ENCODE data around the gene LGALS7. TPM values are rescaled to one million over a fixed set of nuclear protein-coding genes. Genes with fewer than 3 reads are reported as not detected.

The LGALS7 gene
- total RNA-seq, 1 donor from 2014 or later, result not detected

DNA sequence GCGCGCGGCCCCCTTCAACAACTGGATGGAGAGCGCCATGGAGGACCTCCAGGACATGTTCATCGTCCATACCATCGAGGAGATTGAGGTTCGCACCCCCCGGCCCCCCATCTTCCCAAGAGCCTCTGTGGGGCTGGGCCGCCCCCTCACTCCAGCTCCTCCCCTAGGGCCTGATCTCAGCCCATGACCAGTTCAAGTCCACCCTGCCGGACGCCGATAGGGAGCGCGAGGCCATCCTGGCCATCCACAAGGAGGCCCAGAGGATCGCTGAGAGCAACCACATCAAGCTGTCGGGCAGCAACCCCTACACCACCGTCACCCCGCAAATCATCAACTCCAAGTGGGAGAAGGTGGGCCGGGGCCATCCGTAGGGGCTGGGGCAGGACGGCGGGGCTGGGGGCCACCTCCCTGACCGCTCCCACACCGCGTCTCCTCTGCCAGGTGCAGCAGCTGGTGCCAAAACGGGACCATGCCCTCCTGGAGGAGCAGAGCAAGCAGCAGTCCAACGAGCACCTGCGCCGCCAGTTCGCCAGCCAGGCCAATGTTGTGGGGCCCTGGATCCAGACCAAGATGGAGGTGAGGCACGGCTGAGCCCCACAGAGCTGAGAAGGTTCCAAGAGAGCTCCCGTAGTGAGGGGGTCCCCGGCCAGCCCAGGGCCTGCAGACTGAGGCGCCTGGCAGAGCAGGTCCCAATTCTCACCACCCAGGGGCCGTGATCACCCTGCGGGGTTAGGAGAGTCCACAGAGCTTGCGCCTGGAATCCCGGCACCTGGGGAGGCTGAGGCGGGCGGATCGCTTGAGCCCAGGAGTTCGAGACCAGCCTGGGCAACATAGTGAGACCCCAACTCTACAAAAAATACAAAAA lies 49.1 kb downstream of the LGALS7 start:
- intact Hi-C loops (cut with micrococcal nuclease), result no loop called here
- peaks cover 90% of the 10 kb centered on the region for H3K4me1 ChIP-seq
- no peak for DNase-seq

DNA sequence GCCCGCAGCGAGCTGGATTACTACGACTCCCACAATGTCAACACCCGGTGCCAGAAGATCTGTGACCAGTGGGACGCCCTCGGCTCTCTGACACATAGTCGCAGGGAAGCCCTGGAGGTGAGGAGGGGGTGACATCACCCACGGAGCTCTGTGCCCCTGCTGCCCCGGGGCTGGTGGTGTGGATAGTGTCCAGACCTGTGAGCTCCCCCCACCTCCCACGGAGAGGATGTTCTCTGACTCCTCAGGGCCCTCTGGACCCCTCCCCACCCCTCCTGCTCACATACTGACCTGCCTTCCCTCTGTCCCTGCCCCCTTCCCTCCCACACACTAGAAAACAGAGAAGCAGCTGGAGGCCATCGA lies 49.7 kb downstream of the LGALS7 start:
- H3K4me1 ChIP-seq, result peaks cover 90% of the 10 kb centered on the region
- H3K4me3 ChIP-seq, result no peak overlapping the region
- H3K27me3 ChIP-seq (ENCODE audit: low read depth), result no peaks in the 10 kb centered on the region
- TF ChIP-seq CTCF (IDR thresholded peaks at IDR 0.05; ENCODE audit: borderline replicate concordance), result no peak
- no peak for DNase-seq
- intact Hi-C loops (cut with micrococcal nuclease), result no loop called here
- no peaks in the 10 kb centered on the region for H3K9me3 ChIP-seq (replicated peaks)
- peak overlapping the region; percentile 91 for H3K27ac ChIP-seq (replicated peaks)
- H3K36me3 ChIP-seq, result peaks cover 85% of the 10 kb centered on the region

More for the DNA sequence above, 49.1 kb downstream of the LGALS7 start:
- peak overlapping the region; percentile 91 for H3K27ac ChIP-seq (replicated peaks)
- H3K4me3 ChIP-seq, result no peak overlapping the region
- H3K36me3 ChIP-seq, result peaks cover 89% of the 10 kb centered on the region
- H3K9me3 ChIP-seq (replicated peaks), result no peaks in the 10 kb centered on the region
- TF ChIP-seq CTCF (IDR thresholded peaks at IDR 0.05; ENCODE audit: borderline replicate concordance), result no peak
- no peaks in the 10 kb centered on the region for H3K27me3 ChIP-seq (ENCODE audit: low read depth)

DNA sequence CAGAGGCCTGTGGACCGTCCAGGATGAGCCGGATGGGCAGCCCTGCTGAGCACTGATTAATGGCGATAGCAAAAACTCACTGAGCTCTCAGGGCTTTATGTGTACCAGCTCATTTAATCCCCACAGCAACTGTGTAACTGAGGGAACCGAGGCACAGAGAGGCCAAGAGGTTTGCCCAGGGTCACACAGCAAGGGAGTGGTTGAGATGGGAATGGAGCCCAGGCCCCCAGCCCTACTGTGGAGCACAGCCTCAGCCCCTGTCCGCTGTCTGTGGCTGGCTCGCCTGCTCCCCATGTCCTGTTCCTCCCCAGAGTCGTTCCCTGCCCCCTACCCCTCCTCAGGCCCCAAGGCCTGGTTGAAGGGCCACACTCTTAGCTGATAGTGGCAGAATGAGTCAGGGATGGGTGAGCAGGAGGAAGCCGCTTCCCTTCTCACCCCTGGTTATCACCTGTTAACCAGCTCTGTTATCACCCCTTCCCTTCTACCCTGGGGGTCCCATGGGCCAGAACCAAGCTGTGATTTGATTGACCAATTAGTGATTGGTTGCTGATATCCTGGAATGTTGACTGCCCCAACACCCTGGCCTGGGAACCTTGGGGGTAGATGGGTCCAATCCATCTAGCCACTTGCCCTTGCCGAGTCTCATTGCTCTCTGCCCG lies 50.2 kb downstream of the LGALS7 start:
- intact Hi-C loops (cut with micrococcal nuclease), result no loop called here
- Histone ChIP-seq H3K4me1 (peaks cover 92% of the 10 kb centered on the region), H3K4me3 (peak overlapping the region; percentile 2), H3K27me3 (ENCODE audit: low read depth) (no peaks in the 10 kb centered on the region), H3K27ac (replicated peaks) (peak overlapping the region; percentile 91), H3K36me3 (peaks cover 88% of the 10 kb centered on the region), H3K9me3 (replicated peaks) (no peaks in the 10 kb centered on the region)
- TF ChIP-seq CTCF (IDR thresholded peaks at IDR 0.05; ENCODE audit: borderline replicate concordance), result no peak
- no peak for DNase-seq

GRCh38 chr19:38721979-38722773 lies 51.1 kb downstream of the LGALS7 start:
- Histone ChIP-seq H3K4me1 (peaks cover 92% of the 10 kb centered on the region), H3K27ac (replicated peaks) (peak overlapping the region; percentile 91), H3K9me3 (replicated peaks) (no peaks in the 10 kb centered on the region), H3K27me3 (ENCODE audit: low read depth) (no peaks in the 10 kb centered on the region), H3K4me3 (peak overlapping the region; percentile 2), H3K36me3 (peaks cover 88% of the 10 kb centered on the region)
- peak; percentile 71 for DNase-seq
- intact Hi-C loops (cut with micrococcal nuclease), result no loop called here
- no peak for TF ChIP-seq CTCF (IDR thresholded peaks at IDR 0.05; ENCODE audit: borderline replicate concordance)

DNA sequence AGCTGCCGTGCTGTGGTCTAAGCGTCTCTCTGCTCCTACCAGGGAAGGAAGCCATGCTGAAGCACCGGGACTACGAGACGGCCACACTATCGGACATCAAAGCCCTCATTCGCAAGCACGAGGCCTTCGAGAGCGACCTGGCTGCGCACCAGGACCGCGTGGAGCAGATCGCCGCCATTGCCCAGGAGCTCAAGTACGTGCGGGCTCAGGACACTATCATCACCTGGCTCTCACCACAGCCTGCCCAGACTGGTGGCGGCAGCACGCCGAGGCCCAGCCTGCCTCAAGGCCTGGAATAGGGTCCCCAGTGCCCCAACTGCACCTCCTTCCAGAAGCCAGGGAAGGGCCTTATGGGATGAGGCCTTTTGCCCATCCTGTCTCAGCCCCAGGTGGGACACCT lies 51.8 kb downstream of the LGALS7 start:
- Histone ChIP-seq H3K4me3 (peak overlapping the region; percentile 0), H3K36me3 (peaks cover 88% of the 10 kb centered on the region), H3K4me1 (peaks cover 92% of the 10 kb centered on the region), H3K27ac (replicated peaks) (peak overlapping the region; percentile 91), H3K9me3 (replicated peaks) (no peaks in the 10 kb centered on the region), H3K27me3 (ENCODE audit: low read depth) (no peaks in the 10 kb centered on the region)
- no peak for TF ChIP-seq CTCF (IDR thresholded peaks at IDR 0.05; ENCODE audit: borderline replicate concordance)
- no peak for DNase-seq
- intact Hi-C loops (cut with micrococcal nuclease), result no loop called here
